C4-2B (cell line): ENCODE results near the gene MMADHC.
A peak's percentile ranks its signal among the peaks of the same experiment; 100 is the strongest.
"Not testable (repeated sequence)": the region's sequence is repeated elsewhere in the genome, so short reads cannot be mapped to it uniquely, and the experiment has no call there.

Experiments
- H3K27ac ChIP-seq: fragments of 450-650 bp; 2 replicates; pipeline ENCODE4 v1.5.1; 2017
- ZFX ChIP-seq: fragments of 450-650 bp; IDR thresholded peaks from 2 replicates; pipeline ENCODE4 v1.6.1; 2017
- TF ChIP-seq, protein P1 (sequence below): fragments of 450-650 bp; conservative IDR thresholded peaks from 2 replicates; pipeline ENCODE4 v1.5.1; 2017; ENCODE audit warnings: mild to moderate bottlenecking

MMADHC gene

DNA sequence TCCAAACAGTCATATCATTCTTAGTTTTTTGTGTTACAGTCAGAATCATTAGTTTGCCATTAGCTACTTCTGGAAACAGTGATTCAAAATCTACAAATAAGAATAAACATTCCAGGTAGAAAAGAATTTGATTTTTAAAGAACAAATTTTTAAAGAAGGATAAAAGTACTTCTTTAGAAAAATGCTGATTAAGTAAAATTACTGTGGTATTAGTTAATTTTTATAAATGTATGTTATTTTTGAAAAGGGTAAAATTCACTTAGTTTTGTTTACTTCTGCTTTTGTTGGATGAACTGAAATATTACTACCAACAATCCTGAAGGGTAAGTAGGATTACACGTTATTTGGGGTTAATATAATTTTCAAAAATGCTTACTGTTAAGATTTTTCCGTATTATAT, 11.8 kb downstream of the MMADHC start:
- TF ChIP-seq, protein P1, sequence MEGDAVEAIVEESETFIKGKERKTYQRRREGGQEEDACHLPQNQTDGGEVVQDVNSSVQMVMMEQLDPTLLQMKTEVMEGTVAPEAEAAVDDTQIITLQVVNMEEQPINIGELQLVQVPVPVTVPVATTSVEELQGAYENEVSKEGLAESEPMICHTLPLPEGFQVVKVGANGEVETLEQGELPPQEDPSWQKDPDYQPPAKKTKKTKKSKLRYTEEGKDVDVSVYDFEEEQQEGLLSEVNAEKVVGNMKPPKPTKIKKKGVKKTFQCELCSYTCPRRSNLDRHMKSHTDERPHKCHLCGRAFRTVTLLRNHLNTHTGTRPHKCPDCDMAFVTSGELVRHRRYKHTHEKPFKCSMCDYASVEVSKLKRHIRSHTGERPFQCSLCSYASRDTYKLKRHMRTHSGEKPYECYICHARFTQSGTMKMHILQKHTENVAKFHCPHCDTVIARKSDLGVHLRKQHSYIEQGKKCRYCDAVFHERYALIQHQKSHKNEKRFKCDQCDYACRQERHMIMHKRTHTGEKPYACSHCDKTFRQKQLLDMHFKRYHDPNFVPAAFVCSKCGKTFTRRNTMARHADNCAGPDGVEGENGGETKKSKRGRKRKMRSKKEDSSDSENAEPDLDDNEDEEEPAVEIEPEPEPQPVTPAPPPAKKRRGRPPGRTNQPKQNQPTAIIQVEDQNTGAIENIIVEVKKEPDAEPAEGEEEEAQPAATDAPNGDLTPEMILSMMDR = no peak
- TF ChIP-seq ZFX = no peak
- H3K27ac ChIP-seq = no peak overlapping the region

DNA sequence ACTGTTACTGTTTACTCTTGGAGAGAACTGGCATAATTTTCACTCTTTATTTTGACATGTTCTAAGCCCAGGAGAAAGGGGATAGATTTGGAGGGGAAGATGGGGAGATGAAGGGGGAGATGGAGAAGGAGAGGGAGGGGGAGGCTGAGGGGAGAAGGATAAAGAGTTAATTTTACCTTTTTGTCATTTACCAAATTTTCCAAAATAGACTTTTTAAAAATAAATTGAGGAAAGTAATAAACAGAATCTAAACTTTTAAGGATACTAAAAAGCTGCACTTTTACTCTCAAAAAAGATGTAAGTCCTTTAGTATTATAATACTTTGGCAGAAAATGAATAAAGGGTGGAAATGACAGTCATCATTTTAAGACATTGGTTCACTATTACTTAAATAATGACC, 12.3 kb downstream of the MMADHC start:
- H3K27ac ChIP-seq = no peak overlapping the region
- TF ChIP-seq, protein P1 = no peak
- TF ChIP-seq ZFX = no peak

DNA sequence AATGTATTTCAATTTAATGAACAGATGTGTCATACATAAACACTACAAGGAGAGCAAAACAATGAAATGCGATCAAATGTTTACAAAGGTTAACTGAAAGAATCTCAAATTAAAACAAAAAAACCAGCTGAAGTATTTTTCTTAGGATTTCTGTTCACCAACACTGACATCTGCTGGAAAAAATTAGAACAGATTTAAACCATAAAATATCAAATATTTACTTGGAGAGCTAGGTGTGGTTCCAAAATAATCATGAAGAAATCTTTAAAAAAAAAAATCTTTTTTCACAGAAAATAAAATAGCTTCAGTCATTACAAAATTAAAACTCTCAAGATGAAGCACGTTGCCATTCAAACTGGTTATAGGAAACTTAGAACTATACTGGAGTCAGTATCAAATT, 13.8 kb downstream of the MMADHC start:
- no peak overlapping the region for H3K27ac ChIP-seq
- TF ChIP-seq ZFX = no peak
- TF ChIP-seq, protein P1 = peak; percentile 59

DNA sequence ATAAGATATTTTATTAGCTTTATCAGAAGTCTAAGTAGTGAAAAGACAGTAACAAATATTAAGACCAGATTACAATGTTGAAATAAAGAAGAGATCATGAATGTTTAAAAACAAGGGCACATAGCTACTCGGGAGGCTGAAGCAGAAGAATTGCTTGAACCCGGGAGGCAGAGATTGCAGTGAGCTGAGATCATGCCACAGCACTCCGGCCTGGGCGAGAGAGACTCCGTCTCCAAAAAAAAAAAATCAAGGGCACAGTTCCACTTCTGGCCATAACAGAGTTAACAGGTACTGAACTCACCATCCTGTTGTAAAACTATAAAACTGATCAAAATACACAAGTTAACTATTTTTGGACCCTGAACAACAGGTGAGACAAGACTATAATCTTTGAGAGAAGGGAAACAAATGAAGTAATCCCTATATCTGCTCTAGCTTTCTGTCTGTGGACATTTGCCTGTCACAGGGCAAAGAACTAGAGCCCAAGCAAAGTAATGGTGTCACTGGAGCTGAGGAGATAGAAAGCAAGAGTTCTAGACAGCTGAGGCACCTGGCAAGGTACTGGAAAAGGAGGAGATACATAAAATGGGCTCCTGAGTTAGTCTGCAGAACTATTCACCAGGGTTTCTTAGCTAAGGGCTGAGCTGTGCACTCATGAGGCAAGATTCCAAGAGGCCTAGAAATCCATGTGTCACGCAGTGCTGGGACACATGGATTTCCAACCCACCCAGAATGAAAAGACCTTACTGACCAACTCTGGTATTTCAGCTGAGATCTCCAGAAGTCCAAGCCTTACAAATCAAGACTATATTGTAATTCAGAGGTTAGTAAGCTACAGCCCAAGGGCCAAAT, 15.2 kb downstream of the MMADHC start:
- TF ChIP-seq, protein P1 = no peak
- TF ChIP-seq ZFX = no peak
- no peak overlapping the region for H3K27ac ChIP-seq

DNA sequence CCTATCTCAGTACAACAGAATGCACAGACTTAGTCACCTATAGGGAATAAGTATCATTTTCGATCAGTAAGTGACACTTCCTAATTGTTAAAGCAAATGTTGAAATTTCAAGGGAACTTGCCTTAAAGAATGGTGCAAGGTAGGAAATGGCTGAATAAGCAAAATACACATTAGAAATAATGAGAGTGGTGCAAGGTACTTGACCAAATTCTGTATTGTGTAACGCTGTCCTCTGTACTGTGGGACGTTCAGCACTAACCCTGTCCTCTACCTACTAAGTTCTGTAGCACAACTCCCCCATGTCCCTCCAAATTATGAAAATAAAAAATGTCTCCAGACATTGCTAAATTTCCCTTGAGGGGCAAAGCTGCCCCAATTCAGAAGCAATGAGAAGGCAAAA, 19.4 kb downstream of the MMADHC start:
- H3K27ac ChIP-seq = no peak overlapping the region
- no peak for TF ChIP-seq ZFX

DNA sequence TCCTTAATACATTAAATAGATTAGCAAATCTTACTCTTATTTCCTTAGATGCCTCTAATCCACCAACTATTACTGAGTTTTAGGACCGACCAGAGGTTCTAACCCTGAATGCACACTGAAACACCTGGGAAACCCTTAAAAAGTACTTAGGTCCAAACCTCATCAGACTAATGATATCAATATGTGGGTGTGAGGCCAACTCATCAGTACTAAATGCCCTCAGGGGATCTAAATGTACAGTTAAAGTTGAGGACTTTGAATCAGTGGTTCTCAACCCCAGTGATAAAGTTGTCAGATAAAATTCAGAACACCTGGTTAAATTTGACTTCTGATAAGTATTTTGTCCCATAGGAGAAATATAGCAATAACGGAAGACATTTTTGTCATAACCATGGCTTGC, 20.9 kb downstream of the MMADHC start:
- H3K27ac ChIP-seq = no peak overlapping the region
- TF ChIP-seq, protein P1 = no peak
- no peak for TF ChIP-seq ZFX

DNA sequence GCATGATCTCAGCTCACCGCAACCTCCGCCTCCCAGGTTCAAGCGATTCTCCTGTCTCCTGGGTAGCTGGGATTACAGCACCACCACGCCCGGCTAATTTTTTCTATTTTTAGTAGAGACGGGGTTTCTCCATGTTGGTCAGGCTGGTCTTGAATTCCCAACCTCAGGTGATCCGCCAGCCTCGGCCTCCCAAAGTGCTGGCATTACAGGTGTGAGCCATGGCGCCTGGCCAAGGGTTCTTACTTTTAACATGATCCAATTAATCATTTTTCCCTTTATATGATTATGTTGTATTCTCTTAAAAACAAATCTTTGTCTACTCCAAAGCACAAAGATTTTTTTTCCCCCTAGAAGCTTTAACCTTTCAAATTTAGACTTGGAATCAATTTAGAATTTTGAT, 21.9 kb downstream of the MMADHC start:
- H3K27ac ChIP-seq = not testable (repeated sequence)

DNA sequence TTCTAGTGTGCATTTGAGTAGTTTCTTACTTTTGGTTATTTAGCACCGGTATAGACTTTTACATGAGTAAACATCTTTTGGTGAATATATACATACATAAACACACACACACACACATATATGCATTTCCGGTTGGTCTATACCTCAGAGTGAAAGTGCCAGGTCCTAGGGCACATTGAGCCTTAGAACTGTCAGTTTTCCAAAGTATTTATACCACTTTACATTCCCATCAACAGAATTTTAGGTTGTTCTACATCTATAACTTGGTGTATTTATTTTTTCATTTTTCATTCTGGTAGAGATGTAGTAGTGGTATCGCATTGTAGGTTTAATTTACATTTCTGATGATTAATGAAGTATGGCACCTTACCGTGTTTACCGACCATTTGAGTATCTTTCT, 22.6 kb downstream of the MMADHC start:
- no peak overlapping the region for H3K27ac ChIP-seq
- TF ChIP-seq, protein P1 = no peak
- no peak for TF ChIP-seq ZFX
